ENCODE data around the gene ASAP2.
"Not testable (repeated sequence)": the region's sequence is repeated elsewhere in the genome, so short reads cannot be mapped to it uniquely, and the experiment has no call there.

The ASAP2 gene

GRCh38 chr2:9261231-9261883 is 54.7 kb downstream of the ASAP2 start:
- H3K4me3 ChIP-seq (ENCODE audit: low read length), result peak overlapping the region; percentile 59
- H3K36me3 ChIP-seq (ENCODE audit: control insufficient read depth, insufficient read depth, low read length, severe bottlenecking), result no peaks in the 10 kb centered on the region
- H3K4me1 ChIP-seq (ENCODE audit: control insufficient read depth, insufficient read depth, low read length), result peaks cover 81% of the 10 kb centered on the region
- peak; percentile 35 for DNase-seq (ENCODE audit: low read depth)
- H3K9me3 ChIP-seq (ENCODE audit: control insufficient read depth, low read length), result no peaks in the 10 kb centered on the region
- H3K27me3 ChIP-seq (replicated peaks; ENCODE audit: control insufficient read depth, insufficient read depth, low read length), result no peaks in the 10 kb centered on the region
- peak overlapping the region; percentile 76 for H3K9ac ChIP-seq (ENCODE audit: low read length)

DNA sequence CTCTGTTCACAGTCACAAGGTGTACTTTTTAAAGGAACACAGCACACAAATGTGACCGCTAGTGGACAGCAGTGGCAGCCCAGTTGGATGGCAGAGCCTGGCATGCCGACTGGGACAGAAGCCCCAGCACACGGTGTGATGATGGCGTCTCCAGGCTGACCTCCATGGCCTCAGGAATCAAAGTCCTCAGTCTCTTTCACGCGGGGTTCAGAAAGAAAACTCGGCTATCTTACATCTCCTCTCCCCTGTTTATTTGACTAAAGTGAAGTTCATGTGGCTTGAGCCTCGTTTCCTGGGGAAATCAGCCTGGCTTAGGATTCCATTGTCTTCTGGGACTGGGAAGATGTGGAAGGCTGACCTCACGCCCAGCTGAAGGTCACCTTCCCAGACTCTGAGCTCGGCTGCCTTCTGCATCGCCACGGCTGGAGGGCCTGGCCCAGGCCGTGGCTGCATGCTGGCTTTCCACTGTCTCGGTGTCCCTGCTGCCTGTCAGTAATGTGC is 56.1 kb downstream of the ASAP2 start:
- Histone ChIP-seq H3K9me3 (ENCODE audit: control insufficient read depth, low read length) (no peaks in the 10 kb centered on the region), H3K36me3 (ENCODE audit: control insufficient read depth, insufficient read depth, low read length, severe bottlenecking) (no peaks in the 10 kb centered on the region), H3K4me1 (ENCODE audit: control insufficient read depth, insufficient read depth, low read length) (peaks cover 67% of the 10 kb centered on the region), H3K4me3 (ENCODE audit: low read length) (peak overlapping the region; percentile 46), H3K9ac (ENCODE audit: low read length) (peak overlapping the region; percentile 76), H3K27me3 (replicated peaks; ENCODE audit: control insufficient read depth, insufficient read depth, low read length) (no peaks in the 10 kb centered on the region)
- DNase-seq (ENCODE audit: low read depth), result no peak

GRCh38 chr2:9263428-9263827 is 56.8 kb downstream of the ASAP2 start:
- Histone ChIP-seq H3K4me1 (ENCODE audit: control insufficient read depth, insufficient read depth, low read length) (peaks cover 60% of the 10 kb centered on the region), H3K27me3 (replicated peaks; ENCODE audit: control insufficient read depth, insufficient read depth, low read length) (no peaks in the 10 kb centered on the region)
- no peak for DNase-seq (ENCODE audit: low read depth)

DNA sequence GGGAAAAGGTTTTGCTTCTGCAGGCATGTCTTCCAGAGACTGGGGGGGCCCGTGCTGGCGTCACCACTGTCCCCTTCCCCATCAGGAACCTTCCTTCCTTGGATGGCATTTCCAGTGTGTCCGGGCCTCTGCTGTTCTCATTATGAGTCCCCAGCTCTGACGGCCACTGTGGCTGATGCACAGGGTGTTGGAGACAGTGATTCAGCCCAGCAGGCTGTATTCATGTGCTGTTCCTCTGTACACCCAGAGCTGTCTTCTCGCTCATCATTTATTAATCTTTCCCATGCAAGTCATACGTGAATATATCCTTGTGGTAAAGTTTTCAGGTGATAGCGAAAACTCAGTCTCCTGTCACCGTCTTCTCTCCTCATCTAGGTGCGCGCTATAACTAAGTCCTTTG is 57.7 kb downstream of the ASAP2 start:
- Histone ChIP-seq H3K9me3 (ENCODE audit: control insufficient read depth, low read length) (no peaks in the 10 kb centered on the region), H3K9ac (ENCODE audit: low read length) (no peak overlapping the region), H3K4me3 (ENCODE audit: low read length) (no peak overlapping the region), H3K27me3 (replicated peaks; ENCODE audit: control insufficient read depth, insufficient read depth, low read length) (no peaks in the 10 kb centered on the region), H3K36me3 (ENCODE audit: control insufficient read depth, insufficient read depth, low read length, severe bottlenecking) (no peaks in the 10 kb centered on the region), H3K4me1 (ENCODE audit: control insufficient read depth, insufficient read depth, low read length) (peaks cover 51% of the 10 kb centered on the region)
- DNase-seq (ENCODE audit: low read depth), result no peak

More at GRCh38 chr2:9263428-9263827, 56.8 kb downstream of the ASAP2 start:
- Histone ChIP-seq H3K9ac (ENCODE audit: low read length) (peak overlapping the region; percentile 76), H3K4me3 (ENCODE audit: low read length) (peak overlapping the region; percentile 46), H3K36me3 (ENCODE audit: control insufficient read depth, insufficient read depth, low read length, severe bottlenecking) (no peaks in the 10 kb centered on the region), H3K9me3 (ENCODE audit: control insufficient read depth, low read length) (no peaks in the 10 kb centered on the region)

GRCh38 chr2:9266711-9267110 is 60.1 kb downstream of the ASAP2 start:
- H3K4me1 ChIP-seq (ENCODE audit: control insufficient read depth, insufficient read depth, low read length), result peaks cover 27% of the 10 kb centered on the region
- no peak overlapping the region for H3K9ac ChIP-seq (ENCODE audit: low read length)
- H3K4me3 ChIP-seq (ENCODE audit: low read length), result no peak overlapping the region
- no peaks in the 10 kb centered on the region for H3K27me3 ChIP-seq (replicated peaks; ENCODE audit: control insufficient read depth, insufficient read depth, low read length)
- H3K36me3 ChIP-seq (ENCODE audit: control insufficient read depth, insufficient read depth, low read length, severe bottlenecking), result no peaks in the 10 kb centered on the region
- no peak for DNase-seq (ENCODE audit: low read depth)
- no peaks in the 10 kb centered on the region for H3K9me3 ChIP-seq (ENCODE audit: control insufficient read depth, low read length)

DNA sequence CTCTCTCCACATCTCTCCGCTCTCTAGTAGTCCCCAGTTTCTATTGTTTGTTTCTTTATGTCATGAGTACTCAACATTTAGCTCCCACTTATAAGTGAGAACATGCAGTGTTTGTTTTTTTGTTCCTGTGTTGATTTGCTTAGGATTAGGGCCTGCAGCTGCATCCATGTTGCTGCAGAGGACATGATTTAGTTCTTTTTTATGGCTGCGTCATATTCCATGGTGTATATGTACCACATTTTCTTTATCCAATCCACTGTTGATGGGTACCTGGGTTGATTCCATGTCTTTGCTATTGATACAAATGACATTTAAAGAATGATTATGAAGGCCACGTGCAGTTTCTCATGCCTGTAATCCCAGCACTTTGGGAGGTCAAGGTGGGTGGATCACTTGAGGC is 60.7 kb downstream of the ASAP2 start:
- H3K9ac ChIP-seq (ENCODE audit: low read length); H3K4me3 ChIP-seq (ENCODE audit: low read length); H3K36me3 ChIP-seq (ENCODE audit: control insufficient read depth, insufficient read depth, low read length, severe bottlenecking); DNase-seq (ENCODE audit: low read depth); H3K9me3 ChIP-seq (ENCODE audit: control insufficient read depth, low read length); H3K27me3 ChIP-seq (replicated peaks; ENCODE audit: control insufficient read depth, insufficient read depth, low read length): not testable (repeated sequence)
- H3K4me1 ChIP-seq (ENCODE audit: control insufficient read depth, insufficient read depth, low read length), result peaks cover 22% of the 10 kb centered on the region

DNA sequence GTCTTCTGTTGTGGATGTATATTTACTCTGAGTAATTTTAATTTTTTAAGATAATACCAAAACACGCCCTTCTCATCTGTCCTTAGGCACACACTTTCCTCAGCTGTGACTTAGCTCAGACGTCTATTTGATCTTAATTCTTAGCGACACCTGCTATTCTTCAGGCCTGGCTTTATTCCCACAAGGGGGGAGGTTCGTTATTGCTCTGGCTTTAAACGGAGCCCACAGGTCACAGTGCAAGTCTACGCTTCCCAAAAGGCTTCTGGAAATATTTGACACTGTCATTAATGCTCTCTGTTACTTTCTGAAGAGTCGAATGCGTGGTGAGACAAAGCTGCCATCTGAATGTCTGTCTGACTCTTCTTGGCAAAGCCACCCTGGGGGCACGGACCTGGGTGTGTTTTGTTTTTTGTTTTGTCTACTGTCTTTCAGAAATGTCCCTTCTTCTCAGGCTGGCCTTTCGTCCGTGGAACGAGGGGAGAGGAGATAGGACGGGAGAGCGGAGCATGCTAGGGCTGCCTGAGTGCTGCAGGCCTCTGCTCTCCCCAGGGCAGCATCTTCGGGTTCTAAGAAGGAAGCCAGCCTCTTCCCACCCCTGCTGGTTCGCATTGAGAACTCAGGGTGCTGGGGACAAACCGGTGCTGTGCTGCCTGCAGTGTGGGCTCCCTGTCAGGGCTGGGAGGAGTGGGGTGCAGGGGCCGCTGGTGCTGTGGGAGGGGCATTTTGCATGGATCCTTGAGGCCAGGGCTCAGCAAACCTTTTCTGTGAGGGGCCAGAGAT is 61.9 kb downstream of the ASAP2 start:
- no peak overlapping the region for H3K9ac ChIP-seq (ENCODE audit: low read length)
- no peak overlapping the region for H3K4me3 ChIP-seq (ENCODE audit: low read length)
- H3K4me1 ChIP-seq (ENCODE audit: control insufficient read depth, insufficient read depth, low read length), result peaks cover 11% of the 10 kb centered on the region
- DNase-seq (ENCODE audit: low read depth), result no peak
- H3K36me3 ChIP-seq (ENCODE audit: control insufficient read depth, insufficient read depth, low read length, severe bottlenecking), result no peaks in the 10 kb centered on the region
- H3K9me3 ChIP-seq (ENCODE audit: control insufficient read depth, low read length), result no peaks in the 10 kb centered on the region
- H3K27me3 ChIP-seq (replicated peaks; ENCODE audit: control insufficient read depth, insufficient read depth, low read length), result no peaks in the 10 kb centered on the region

- no peak overlapping the region for H3K9ac ChIP-seq (ENCODE audit: low read length)
- no peak for DNase-seq (ENCODE audit: low read depth)
- no peaks in the 10 kb centered on the region for H3K9me3 ChIP-seq (ENCODE audit: control insufficient read depth, low read length)
- H3K4me3 ChIP-seq (ENCODE audit: low read length), result no peak overlapping the region
- H3K27me3 ChIP-seq (replicated peaks; ENCODE audit: control insufficient read depth, insufficient read depth, low read length), result no peaks in the 10 kb centered on the region
- H3K36me3 ChIP-seq (ENCODE audit: control insufficient read depth, insufficient read depth, low read length, severe bottlenecking), result no peaks in the 10 kb centered on the region
- peaks cover 3% of the 10 kb centered on the region for H3K4me1 ChIP-seq (ENCODE audit: control insufficient read depth, insufficient read depth, low read length)
Observed at GRCh38 chr2:9269295-9269694, 62.7 kb downstream of the ASAP2 start.

DNA sequence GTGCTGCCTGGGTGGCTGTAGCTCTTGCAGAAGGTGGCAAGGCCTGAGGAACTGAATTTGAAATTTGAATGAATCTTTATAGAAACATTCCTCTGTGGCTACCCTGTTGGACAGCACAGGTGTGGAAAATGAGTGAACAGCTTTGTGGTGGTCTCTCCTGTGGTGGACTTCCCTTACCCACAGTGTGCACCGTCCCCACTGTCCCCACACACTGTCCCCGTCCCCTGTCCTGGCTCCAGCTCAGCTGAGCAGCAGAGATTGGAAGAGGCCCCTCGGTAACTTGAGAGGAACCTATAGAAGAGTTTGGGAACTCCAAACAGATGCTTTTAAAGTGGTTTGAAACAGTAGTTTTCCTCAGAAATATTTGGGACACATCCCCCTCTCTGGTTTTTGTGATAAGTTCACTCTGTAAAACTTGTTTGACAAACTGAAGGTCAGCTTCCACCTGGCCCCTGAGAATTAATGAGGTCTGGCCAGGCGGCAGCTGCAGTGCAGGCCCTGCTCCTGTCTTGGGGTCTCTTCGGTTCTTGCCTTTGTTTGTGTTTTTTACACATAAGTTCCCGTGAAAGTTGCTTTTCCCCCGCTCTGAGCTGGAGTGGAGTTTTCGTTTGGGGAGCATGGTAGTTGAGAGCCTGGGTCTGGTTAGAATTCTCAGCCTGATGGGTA is 63.2 kb downstream of the ASAP2 start:
- Histone ChIP-seq H3K9ac (ENCODE audit: low read length) (no peak overlapping the region), H3K4me1 (ENCODE audit: control insufficient read depth, insufficient read depth, low read length) (no peaks in the 10 kb centered on the region), H3K9me3 (ENCODE audit: control insufficient read depth, low read length) (no peaks in the 10 kb centered on the region), H3K36me3 (ENCODE audit: control insufficient read depth, insufficient read depth, low read length, severe bottlenecking) (no peaks in the 10 kb centered on the region), H3K4me3 (ENCODE audit: low read length) (no peak overlapping the region), H3K27me3 (replicated peaks; ENCODE audit: control insufficient read depth, insufficient read depth, low read length) (no peaks in the 10 kb centered on the region)
- DNase-seq (ENCODE audit: low read depth), result no peak

- Histone ChIP-seq H3K36me3 (ENCODE audit: control insufficient read depth, insufficient read depth, low read length, severe bottlenecking) (no peaks in the 10 kb centered on the region), H3K9ac (ENCODE audit: low read length) (no peak overlapping the region), H3K9me3 (ENCODE audit: control insufficient read depth, low read length) (no peaks in the 10 kb centered on the region), H3K27me3 (replicated peaks; ENCODE audit: control insufficient read depth, insufficient read depth, low read length) (no peaks in the 10 kb centered on the region), H3K4me1 (ENCODE audit: control insufficient read depth, insufficient read depth, low read length) (no peaks in the 10 kb centered on the region), H3K4me3 (ENCODE audit: low read length) (no peak overlapping the region)
- DNase-seq (ENCODE audit: low read depth), result no peak
Observed at GRCh38 chr2:9271091-9271490, 64.5 kb downstream of the ASAP2 start.

DNA sequence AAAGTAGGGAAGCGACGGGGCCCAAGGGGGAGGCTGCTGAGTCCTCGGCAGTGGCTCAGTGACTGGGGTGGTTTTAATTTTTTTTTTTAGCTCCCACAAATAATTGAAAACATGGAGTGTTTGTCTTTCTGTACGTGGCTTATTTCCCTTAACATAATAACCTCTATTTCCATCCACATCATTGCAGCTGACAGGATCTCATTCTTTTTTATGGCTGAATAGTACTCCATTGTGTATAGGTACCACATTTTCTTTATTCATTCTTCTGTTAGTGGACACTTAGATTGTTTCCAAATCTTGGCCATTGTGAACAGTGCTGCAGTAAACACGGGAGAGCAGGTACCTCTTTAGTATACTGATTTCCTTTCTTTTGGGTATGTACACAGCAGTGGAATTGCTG is 65.1 kb downstream of the ASAP2 start:
- no peak for DNase-seq (ENCODE audit: low read depth)
- no peaks in the 10 kb centered on the region for H3K27me3 ChIP-seq (replicated peaks; ENCODE audit: control insufficient read depth, insufficient read depth, low read length)
- H3K9ac ChIP-seq (ENCODE audit: low read length), result no peak overlapping the region
- no peak overlapping the region for H3K4me3 ChIP-seq (ENCODE audit: low read length)
- no peaks in the 10 kb centered on the region for H3K9me3 ChIP-seq (ENCODE audit: control insufficient read depth, low read length)
- H3K4me1 ChIP-seq (ENCODE audit: control insufficient read depth, insufficient read depth, low read length), result peaks cover under 1% of the 10 kb centered on the region
- H3K36me3 ChIP-seq (ENCODE audit: control insufficient read depth, insufficient read depth, low read length, severe bottlenecking), result no peaks in the 10 kb centered on the region
